H9 (cell line): Measurements from ENCODE around the gene SMYD1. TPM values are rescaled to one million over a fixed set of nuclear protein-coding genes. Genes with fewer than 3 reads are reported as not detected.

Experiments
- DNase-seq: peaks from one replicate; pipeline ENCODE4 v3.0.0-alpha.2; 2017
- H2AFZ ChIP-seq: one replicate; pipeline ENCODE4 v1.6.1; 2013; ENCODE audit warnings: mild to moderate bottlenecking, low read length, control low read depth, moderate library complexity
- H2AK5ac ChIP-seq: 2 replicates; pipeline ENCODE4 v1.6.1; 2013; ENCODE audit warnings: low read length, control low read depth, mixed read lengths; ENCODE audit not compliant: insufficient read length
- H2BK120ac ChIP-seq: one replicate; pipeline ENCODE4 v1.6.1; 2013; ENCODE audit warnings: low read depth, mild to moderate bottlenecking, low read length, control low read depth, inconsistent platforms; ENCODE audit not compliant: poor library complexity, severe bottlenecking
- H2BK12ac ChIP-seq: 2 replicates; pipeline ENCODE4 v1.6.1; 2013; ENCODE audit warnings: low read length, control low read depth, mixed read lengths, low read depth; ENCODE audit not compliant: insufficient read length
- H2BK15ac ChIP-seq: 2 replicates; pipeline ENCODE4 v1.6.1; 2013; ENCODE audit warnings: low read depth, low read length, control low read depth
- H2BK20ac ChIP-seq: one replicate; pipeline ENCODE4 v1.6.1; 2013; ENCODE audit warnings: low read depth, mild to moderate bottlenecking, low read length, control low read depth, inconsistent platforms; ENCODE audit not compliant: poor library complexity, severe bottlenecking
- H2BK5ac ChIP-seq: 2 replicates; pipeline ENCODE4 v1.6.1; 2013; ENCODE audit warnings: low read length, control low read depth, mixed read lengths; ENCODE audit not compliant: insufficient read length
- H3K14ac ChIP-seq: 2 replicates; pipeline ENCODE4 v1.6.1; 2013; ENCODE audit warnings: low read length, control low read depth; ENCODE audit not compliant: insufficient read depth
- H3K18ac ChIP-seq: 2 replicates; pipeline ENCODE4 v1.6.1; 2013; ENCODE audit warnings: low read depth, mild to moderate bottlenecking, mixed read lengths, low read length, control low read depth; ENCODE audit not compliant: insufficient read length
- H3K23ac ChIP-seq: 2 replicates; pipeline ENCODE4 v1.6.1; 2013; ENCODE audit warnings: low read length, control low read depth, mixed read lengths, low read depth; ENCODE audit not compliant: insufficient read length
- H3K23me2 ChIP-seq: 2 replicates; pipeline ENCODE4 v1.6.1; 2013; ENCODE audit warnings: low read depth, mild to moderate bottlenecking, mixed read lengths, low read length, control low read depth; ENCODE audit not compliant: insufficient read length, poor library complexity, severe bottlenecking
- H3K27ac ChIP-seq: 2 replicates; pipeline ENCODE4 v1.5.1; 2013; ENCODE audit warnings: low read length, control low read depth, mixed read lengths, low read depth; ENCODE audit not compliant: insufficient read length
- H3K27me3 ChIP-seq: 2 replicates; pipeline ENCODE4 v1.6.1; 2013; ENCODE audit warnings: low read length, control low read depth, inconsistent platforms; ENCODE audit not compliant: insufficient read depth
- H3K4ac ChIP-seq: 2 replicates; pipeline ENCODE4 v1.6.1; 2013; ENCODE audit warnings: low read depth, mild to moderate bottlenecking, control low read depth, inconsistent platforms, low read length, moderate library complexity
- H3K4me1 ChIP-seq: 2 replicates; pipeline ENCODE4 v1.6.1; 2013; ENCODE audit warnings: low read length, control low read depth, inconsistent platforms; ENCODE audit not compliant: insufficient read depth
- H3K4me2 ChIP-seq: 2 replicates; pipeline ENCODE4 v1.6.1; 2013; ENCODE audit warnings: low read length, control low read depth, mixed read lengths; ENCODE audit not compliant: insufficient read length, insufficient read depth
- H3K56ac ChIP-seq: 2 replicates; pipeline ENCODE4 v1.6.1; 2013; ENCODE audit warnings: low read depth, mild to moderate bottlenecking, mixed read lengths, low read length, control low read depth; ENCODE audit not compliant: insufficient read length
- H3K79me1 ChIP-seq: 2 replicates; pipeline ENCODE4 v1.6.1; 2013; ENCODE audit warnings: low read depth, mild to moderate bottlenecking, moderate library complexity, low read length, control low read depth, inconsistent platforms; ENCODE audit not compliant: insufficient read depth, poor library complexity, severe bottlenecking
- H3K79me2 ChIP-seq: 2 replicates; pipeline ENCODE4 v1.6.1; 2013; ENCODE audit warnings: low read length, control low read depth, inconsistent platforms; ENCODE audit not compliant: insufficient read depth
- H3K9ac ChIP-seq: 2 replicates; pipeline ENCODE4 v1.6.1; 2013; ENCODE audit warnings: low read length, control low read depth, mixed read lengths; ENCODE audit not compliant: insufficient read length; ENCODE audit errors: extremely low read depth
- H3K9me3 ChIP-seq: one replicate; pipeline ENCODE4 v1.6.1; 2013; ENCODE audit warnings: low read depth, low read length, inconsistent platforms; ENCODE audit not compliant: control insufficient read depth
- H3T11ph ChIP-seq: one replicate; pipeline ENCODE4 v1.6.1; 2013; ENCODE audit warnings: mild to moderate bottlenecking, low read length, control low read depth, inconsistent platforms
- H4K20me1 ChIP-seq: one replicate; pipeline ENCODE4 v1.6.1; 2013; ENCODE audit not compliant: control insufficient read depth, insufficient read length, insufficient read depth
- H4K5ac ChIP-seq: 2 replicates; pipeline ENCODE4 v1.6.1; 2013; ENCODE audit warnings: low read depth, mild to moderate bottlenecking, mixed read lengths, low read length, control low read depth; ENCODE audit not compliant: insufficient read length
- H4K8ac ChIP-seq: replicated peaks from 2 replicates; pipeline ENCODE4 v1.6.1; 2013; ENCODE audit warnings: low read length, control low read depth, mixed read lengths, low read depth; ENCODE audit not compliant: insufficient read length
- H4K91ac ChIP-seq: 2 replicates; pipeline ENCODE4 v1.6.1; 2013; ENCODE audit warnings: low read depth, mild to moderate bottlenecking, moderate library complexity, mixed read lengths, low read length, control low read depth; ENCODE audit not compliant: insufficient read length
- H3K27ac Mint-ChIP-seq, 3 experiments: 2 replicates in 2 of 3; 3 replicates in 1 of 3; pipeline ENCODE4 v1.8.0; 2020 to 2021; ENCODE audit warnings: mixed read lengths in 3 of 3, mild to moderate bottlenecking in 1 of 3, moderate library complexity in 1 of 3
- H3K27me3 Mint-ChIP-seq: 2 replicates; pipeline ENCODE4 v1.8.0; 2021; ENCODE audit warnings: low read depth, mild to moderate bottlenecking, moderate library complexity, mixed read lengths
- H3K36me3 Mint-ChIP-seq, 3 experiments: 2 replicates in 2 of 3; 3 replicates in 1 of 3; pipeline ENCODE4 v1.8.0; 2020 to 2021; ENCODE audit warnings: low read depth in 3 of 3, mixed read lengths in 3 of 3; ENCODE audit not compliant: insufficient read depth in 1 of 3
- H3K4me1 Mint-ChIP-seq, 2 experiments: 2 replicates each; pipeline ENCODE4 v1.8.0; 2020; ENCODE audit warnings: mixed read lengths in 2 of 2
- H3K4me3 Mint-ChIP-seq, 2 experiments: 2 replicates in 1 of 2; 3 replicates in 1 of 2; pipeline ENCODE4 v1.8.0; 2020 to 2021; ENCODE audit warnings: mild to moderate bottlenecking in 2 of 2, mixed read lengths in 2 of 2, moderate library complexity in 1 of 2
- H3K9me3 Mint-ChIP-seq, 2 experiments: 2 replicates in 1 of 2; 3 replicates in 1 of 2; pipeline ENCODE4 v1.8.0; 2020; ENCODE audit warnings: mild to moderate bottlenecking in 2 of 2, mixed read lengths in 2 of 2, moderate library complexity in 1 of 2
- CTCF ChIP-seq: fragments of 200-600 bp; sonication (generic); conservative IDR thresholded peaks from 3 replicates; pipeline ENCODE4 v1.8.0; 2021; ENCODE audit warnings: antibody characterized with exemption, mild to moderate bottlenecking
- WGBS: extraction: QIAGEN DNeasy Blood & Tissue Kit; methylation state at CpG from one replicate; pipeline ENCODE4 v1.1.7; 2013; ENCODE audit warnings: missing lambda C conversion rate, low lambda C conversion rate, mixed read lengths; ENCODE audit not compliant: insufficient read length; ENCODE audit errors: extremely low coverage; 5-methylcytosine and 5-hydroxymethylcytosine counted together
- total RNA-seq: library from RNA; stranded (reverse); gene quantifications from 2 replicates; pipeline ENCODE4 v1.2.1, GENCODE V29; 2021

Gene SMYD1
- total RNA-seq, 1 experiment from 2014 or later, result not detected

DNA sequence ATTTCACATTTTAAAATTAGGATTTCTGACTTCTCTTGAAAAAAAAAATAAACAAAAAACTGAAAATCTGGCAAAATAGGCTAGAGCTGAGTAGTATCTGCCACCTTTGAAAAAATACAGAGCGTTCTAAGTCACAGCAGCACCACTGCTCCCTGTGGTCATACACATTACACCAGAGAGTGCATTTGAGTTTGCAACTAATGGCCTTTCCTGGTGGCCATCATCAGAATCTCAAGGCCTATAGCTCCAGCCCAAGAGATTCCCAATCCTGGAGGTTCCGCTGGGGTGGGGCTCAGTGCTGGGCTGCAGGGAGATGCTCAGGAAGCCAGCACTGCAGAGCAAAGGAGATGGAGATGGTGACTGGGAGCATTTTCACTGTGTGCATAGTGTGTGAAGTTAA, 17.5 kb downstream of the SMYD1 start:
- Histone ChIP-seq H3K27me3 (no peaks in the 10 kb centered on the region; the same call in 1 of the 2 replicates), H4K5ac (no peak overlapping the region), H4K8ac (no peak overlapping the region), H2BK5ac (no peak overlapping the region), H3T11ph (no peak overlapping the region), H3K9me3 (no peaks in the 10 kb centered on the region), H2BK20ac (no peak overlapping the region), H3K4ac (no peak overlapping the region), H3K4me2 (no peak overlapping the region), H2BK120ac (no peak overlapping the region), H2BK15ac (no peak overlapping the region), H3K14ac (no peak overlapping the region), H4K20me1 (no peaks in the 10 kb centered on the region), H2AK5ac (no peak overlapping the region), H2AFZ (no peak overlapping the region), H3K79me1 (no peaks in the 10 kb centered on the region), H3K27ac (no peak overlapping the region), H3K9ac (no peak overlapping the region), H2BK12ac (no peak overlapping the region), H4K91ac (no peak overlapping the region), H3K79me2 (no peaks in the 10 kb centered on the region), H3K56ac (no peak overlapping the region), H3K4me1 (peaks cover 9% of the 10 kb centered on the region), H3K23me2 (no peaks in the 10 kb centered on the region), H3K18ac (no peak overlapping the region), H3K23ac (no peak overlapping the region)
- Mint-ChIP-seq H3K4me3 (no peak overlapping the region), H3K4me1 (peaks cover 20 to 21% of the 10 kb centered on the region in 2 experiments), H3K27me3 (no peaks in the 10 kb centered on the region; the same call in 1 of the 2 replicates), H3K9me3 (no peaks in the 10 kb centered on the region; a peak in 1 of 5 replicates), H3K27ac (no peak overlapping the region), H3K36me3 (no peaks in the 10 kb centered on the region)
- no peak for DNase-seq
- WGBS, result no CpG with 5 or more reads among the region's 2 CpGs
- TF ChIP-seq CTCF, result no peak; the same call in 2 of the 3 replicates
